HG02884 (cell line): ENCODE results near the gene C4B.

Experiments used
- ATAC-seq: cut with Tn5 transposase; IDR thresholded peaks from one replicate; pipeline ENCODE4 v1.9.1; 2021; ENCODE audit warnings: mild to moderate bottlenecking, moderate library complexity; ENCODE audit not compliant: unreplicated experiment

Gene C4B

DNA sequence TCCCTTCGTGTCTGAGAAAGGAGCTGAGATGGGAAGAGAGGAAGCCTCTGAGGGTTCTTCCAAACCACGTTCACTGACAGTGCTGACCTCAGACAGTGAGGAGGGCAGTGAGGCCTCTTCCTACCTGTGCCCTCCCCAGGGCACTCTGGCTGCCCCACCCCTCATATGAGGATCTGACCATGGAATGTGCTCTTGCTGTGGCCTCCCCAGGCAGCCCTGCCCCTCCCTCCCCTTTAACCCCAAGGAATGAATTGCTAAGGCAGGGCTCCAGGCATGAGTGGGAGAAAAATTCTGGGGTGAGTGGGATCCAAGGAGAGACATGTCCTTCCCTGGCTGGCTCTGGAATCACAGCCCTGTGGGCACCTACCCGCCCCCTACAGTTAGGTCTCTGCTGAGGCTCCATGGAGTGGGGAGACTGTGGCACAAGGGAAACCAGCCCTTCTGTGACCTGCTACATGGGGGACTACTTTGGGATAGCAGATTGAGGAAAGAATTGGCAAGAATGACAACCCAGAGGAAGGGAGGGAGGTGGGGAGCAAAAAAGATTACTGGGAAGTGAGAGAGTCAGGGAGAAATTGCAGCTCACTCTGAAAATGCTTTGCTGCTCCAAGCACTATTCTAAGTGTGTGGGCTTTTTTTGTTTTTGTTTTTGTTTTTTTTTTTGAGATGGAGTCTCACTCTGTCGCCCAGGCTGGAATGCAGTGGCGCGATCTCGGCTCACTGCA, 65.1 kb downstream of the C4B start:
- no peak for ATAC-seq

DNA sequence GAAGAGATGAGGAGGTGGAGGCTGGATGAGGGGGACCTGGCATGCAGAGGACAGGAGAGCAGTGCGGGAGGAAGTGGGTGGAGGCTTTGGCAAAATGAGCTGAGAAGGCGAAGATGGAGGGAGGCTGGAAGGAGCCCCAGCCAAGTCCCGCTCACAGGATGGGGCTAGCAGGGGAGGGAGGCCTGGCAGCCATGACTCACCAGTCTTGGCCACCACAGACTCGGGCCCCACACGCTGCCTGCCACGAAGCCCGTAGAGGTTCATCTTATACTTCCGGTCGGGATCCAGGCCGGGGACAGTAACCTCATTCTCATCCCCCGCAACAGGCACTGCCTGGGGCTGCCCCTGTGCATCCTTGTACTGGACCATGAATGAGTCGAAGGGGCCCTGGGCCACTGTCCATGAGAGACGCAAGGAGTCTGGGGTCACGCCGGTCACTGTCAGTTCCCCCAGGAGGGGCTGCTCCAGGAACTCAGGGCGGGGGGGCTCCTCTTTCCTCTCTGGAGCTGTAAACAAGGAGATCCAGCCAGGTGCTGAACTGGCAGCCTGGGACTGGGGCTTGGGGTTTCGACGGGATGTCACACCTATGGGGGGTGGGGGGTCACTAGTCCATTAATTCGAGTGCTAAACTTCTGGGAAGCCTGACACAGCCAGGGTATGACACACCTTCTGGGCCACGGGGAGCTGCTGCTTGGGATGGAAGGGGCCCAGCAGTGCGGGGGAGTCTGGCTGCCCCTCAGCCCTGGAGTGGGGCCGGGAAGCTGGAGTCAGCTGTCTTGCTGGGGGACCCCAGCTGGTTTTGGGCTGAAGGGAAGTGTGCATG, 66.8 kb downstream of the C4B start:
- ATAC-seq, result no peak

DNA sequence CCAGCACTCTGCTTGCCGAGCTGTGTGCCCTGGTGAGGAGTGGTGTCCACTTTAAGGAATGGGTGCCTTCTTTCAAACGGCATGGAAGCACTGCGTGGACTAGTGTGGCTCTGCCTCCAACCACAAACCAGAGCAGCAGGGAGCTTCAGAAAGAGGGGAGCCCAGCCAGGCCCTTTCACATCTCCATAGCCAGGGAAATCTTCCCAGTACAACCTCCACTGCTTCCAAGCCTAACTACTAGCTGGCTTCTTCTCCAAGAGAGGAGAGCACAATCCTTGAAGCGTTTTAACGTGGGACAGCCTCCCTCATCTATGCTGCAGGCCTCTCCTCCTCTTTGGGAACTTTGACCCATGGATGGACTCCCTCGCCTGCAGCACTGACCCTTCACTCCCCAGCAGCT, 67.9 kb downstream of the C4B start:
- no peak for ATAC-seq

DNA sequence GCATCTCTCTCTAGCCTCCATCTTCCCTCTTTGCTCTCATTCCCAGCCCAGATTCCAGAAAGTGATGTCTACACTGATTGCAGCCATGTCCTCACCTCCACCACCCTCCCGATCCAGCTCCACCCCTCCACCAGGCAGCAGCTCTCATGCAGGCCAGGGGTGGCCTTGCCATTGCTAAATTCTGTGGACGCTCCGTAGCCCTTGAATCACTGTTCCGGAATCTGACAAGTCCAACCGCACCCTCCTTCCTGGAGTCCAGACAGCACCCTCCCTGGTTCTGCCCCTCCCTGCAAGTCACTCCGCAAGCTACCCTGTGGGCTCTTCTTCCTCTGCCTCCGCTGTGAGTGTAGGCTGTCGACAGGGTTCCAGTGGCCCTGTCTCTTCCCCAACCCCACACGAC, 68.3 kb downstream of the C4B start:
- no peak for ATAC-seq

DNA sequence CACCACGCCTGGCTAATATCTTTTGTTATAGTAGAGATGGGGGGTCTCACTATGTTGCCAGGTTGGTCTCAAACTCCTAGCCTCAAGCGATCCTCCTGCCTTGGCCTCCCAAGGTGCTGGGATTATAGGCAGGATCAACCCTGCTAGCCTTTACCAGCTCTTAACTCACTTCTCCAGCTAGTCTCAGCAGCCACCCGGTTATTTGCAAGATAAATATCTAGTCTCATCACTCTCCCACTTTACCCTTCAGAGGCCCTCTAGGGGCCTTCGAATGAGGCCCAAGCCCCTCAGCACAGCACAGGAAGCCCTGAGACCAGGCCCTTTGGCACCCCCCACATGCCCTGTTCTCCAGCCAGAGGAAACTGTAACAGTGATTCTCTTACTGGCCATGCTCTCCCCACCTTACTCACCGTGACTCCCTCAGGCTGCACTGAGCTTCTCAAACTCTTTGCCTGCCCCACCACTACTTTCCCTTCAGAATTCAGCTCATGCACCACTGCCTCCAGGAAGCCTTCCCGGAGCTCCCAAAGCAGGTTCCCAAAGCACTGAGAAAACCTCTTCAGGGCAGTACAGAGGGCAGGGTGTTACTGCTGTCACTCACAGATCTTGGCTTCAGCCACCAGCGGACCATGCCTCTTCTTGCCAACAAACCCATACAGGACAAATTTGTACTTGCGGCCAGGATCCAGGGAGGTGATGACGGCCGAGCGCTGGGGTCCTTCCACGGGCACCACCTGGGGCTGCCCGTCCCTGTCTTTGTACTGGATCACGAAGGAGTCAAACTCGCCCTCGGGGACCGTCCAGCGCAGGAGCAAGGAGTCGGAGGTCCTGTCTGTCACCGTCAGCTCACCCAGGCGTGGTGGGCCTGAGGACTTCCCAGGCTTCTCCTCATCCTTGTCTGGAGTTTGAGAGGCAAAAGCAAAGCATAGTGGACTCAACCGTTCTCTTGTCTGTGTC, 69.5 kb downstream of the C4B start:
- ATAC-seq, result no peak

DNA sequence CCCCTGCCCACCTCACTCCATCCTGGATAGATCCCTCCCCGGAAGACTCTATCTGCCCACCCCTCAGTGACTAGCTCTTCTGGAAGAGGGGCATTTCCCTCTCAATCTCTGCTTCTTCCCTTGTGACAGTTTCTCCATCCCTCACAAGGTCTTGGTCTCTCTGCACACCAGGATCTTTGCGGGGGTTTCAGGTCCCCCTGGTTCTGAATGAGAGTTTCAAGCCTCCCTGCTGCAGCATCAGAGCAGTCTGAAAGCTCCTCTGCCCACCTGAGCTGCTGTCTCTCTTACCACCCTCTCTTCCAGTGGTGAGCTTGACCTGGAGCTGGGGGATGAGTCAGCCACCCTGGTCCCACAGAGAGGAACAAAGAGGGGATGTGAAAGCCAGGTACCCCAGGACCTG, 70.2 kb downstream of the C4B start:
- ATAC-seq, result no peak
